Cerebellar nuclear complex (tissue), 1 donor: ENCODE data around the gene SORCS2.

ENCODE experiments used
- DNase-seq, 2 experiments: peaks; one replicate each; lab custom pipeline; 2025; lab: John Stamatoyannopoulos, UW

Gene SORCS2

GRCh38 chr4:7529368-7530080, 337.2 kb downstream of the SORCS2 start:
- DNase-seq, result no peak

GRCh38 chr4:7530082-7530481, 337.7 kb downstream of the SORCS2 start:
- DNase-seq, result no peak

GRCh38 chr4:7530932-7531639, 338.7 kb downstream of the SORCS2 start:
- no peak for DNase-seq

- DNase-seq, result no peak
These were observed 339.3 kb downstream of the SORCS2 start for GRCh38 chr4:7531640-7531994.

GRCh38 chr4:7532043-7532442, 339.7 kb downstream of the SORCS2 start:
- no peak for DNase-seq

- no peak for DNase-seq
These were observed 340.9 kb downstream of the SORCS2 start for GRCh38 chr4:7533267-7533666.

- DNase-seq, result no peak
These were observed 342.8 kb downstream of the SORCS2 start for GRCh38 chr4:7535094-7535493.

- DNase-seq, result no peak
These were observed 343.3 kb downstream of the SORCS2 start for GRCh38 chr4:7535619-7536018.

- no peak for DNase-seq
These were observed 344.5 kb downstream of the SORCS2 start for GRCh38 chr4:7536876-7537275.

- no peak for DNase-seq
These were observed 345.6 kb downstream of the SORCS2 start for GRCh38 chr4:7537853-7538400.

GRCh38 chr4:7538518-7538917, 346.2 kb downstream of the SORCS2 start:
- no peak for DNase-seq

GRCh38 chr4:7539186-7539585, 346.8 kb downstream of the SORCS2 start:
- no peak for DNase-seq

GRCh38 chr4:7539659-7540058, 347.3 kb downstream of the SORCS2 start:
- DNase-seq, result no peak

- no peak for DNase-seq
These were observed 347.9 kb downstream of the SORCS2 start for GRCh38 chr4:7540206-7540605.

- DNase-seq, result no peak
These were observed 348.5 kb downstream of the SORCS2 start for GRCh38 chr4:7540654-7541413.

GRCh38 chr4:7541414-7541810, 349.1 kb downstream of the SORCS2 start:
- no peak for DNase-seq

GRCh38 chr4:7542781-7543180, 350.4 kb downstream of the SORCS2 start:
- no peak for DNase-seq

- no peak for DNase-seq
These were observed 353.9 kb downstream of the SORCS2 start for GRCh38 chr4:7546152-7546808.

GRCh38 chr4:7546809-7547367, 354.6 kb downstream of the SORCS2 start:
- no peak for DNase-seq

GRCh38 chr4:7547368-7548040, 355.2 kb downstream of the SORCS2 start:
- no peak for DNase-seq

- no peak for DNase-seq
These were observed 357.5 kb downstream of the SORCS2 start for GRCh38 chr4:7549866-7550265.
